CD4-positive, alpha-beta memory T cell (primary cell): ENCODE measurements around the gene PLA2G4A. TPM values are rescaled to one million over a fixed set of nuclear protein-coding genes. Genes with fewer than 3 reads are reported as not detected.

Source experiments
- CTCF ChIA-PET: fragments of 350-600 bp; sonication (Branson Sonifier 250); formaldehyde crosslinking; loops from one replicate; lab custom pipeline; 2021; ENCODE audit warnings: inconsistent platforms; ENCODE audit not compliant: partially characterized antibody; lab: Charles Lee
- POLR2A ChIA-PET: fragments of 350-600 bp; sonication (Branson Sonifier 250); formaldehyde crosslinking; loops from one replicate; lab custom pipeline; 2021; ENCODE audit not compliant: partially characterized antibody; lab: Charles Lee
- DNase-seq, 5 donors: peaks; one replicate each; pipeline versions ENCODE4 v3.0.0 to v3.0.0-alpha.2; 2020 to 2022; ENCODE audit warnings: mixed read lengths in 1 of 5
- H3K27ac ChIP-seq: one replicate; pipeline ENCODE4 v1.7.0; 2013; ENCODE audit warnings: low read depth, low read length
- H3K27me3 ChIP-seq: 2 replicates; pipeline ENCODE4 v1.7.0; 2013; ENCODE audit warnings: mild to moderate bottlenecking, low read length, moderate library complexity; ENCODE audit not compliant: insufficient read depth
- H3K36me3 ChIP-seq: 2 replicates; pipeline ENCODE4 v1.7.0; 2013; ENCODE audit warnings: mild to moderate bottlenecking, low read length, moderate library complexity; ENCODE audit not compliant: insufficient read depth
- H3K4me1 ChIP-seq: 2 replicates; pipeline ENCODE4 v1.7.0; 2013; ENCODE audit warnings: mild to moderate bottlenecking, low read length, moderate library complexity; ENCODE audit not compliant: insufficient read depth
- H3K4me3 ChIP-seq, 2 donors: one replicate each; pipeline ENCODE4 v1.7.0; 2013; ENCODE audit warnings: low read length in 2 of 2, mild to moderate bottlenecking in 1 of 2
- H3K9me3 ChIP-seq, 2 donors: one replicate each; pipeline ENCODE4 v1.7.0; 2013; ENCODE audit warnings: low read length in 2 of 2, control low read depth in 1 of 2; ENCODE audit not compliant: control insufficient read depth in 1 of 2
- H3K27ac Mint-ChIP-seq, 7 donors: one replicate each; pipeline ENCODE4 v1.8.0; 2020 to 2021; ENCODE audit warnings: mixed read lengths in 7 of 7, mild to moderate bottlenecking in 6 of 7, inconsistent platforms in 3 of 7, moderate library complexity in 3 of 7
- H3K27me3 Mint-ChIP-seq, 2 donors: one replicate each; pipeline ENCODE4 v1.8.0; 2020 to 2021; ENCODE audit warnings: mixed read lengths in 2 of 2
- H3K36me3 Mint-ChIP-seq, 2 donors: one replicate each; pipeline ENCODE4 v1.8.0; 2020 to 2021; ENCODE audit warnings: mixed read lengths in 2 of 2, inconsistent platforms in 1 of 2, mild to moderate bottlenecking in 1 of 2
- H3K4me1 Mint-ChIP-seq, 4 donors: one replicate each; pipeline ENCODE4 v1.8.0; 2020 to 2021; ENCODE audit warnings: mixed read lengths in 4 of 4, mild to moderate bottlenecking in 1 of 4
- H3K4me3 Mint-ChIP-seq, 8 donors: one replicate each; pipeline ENCODE4 v1.8.0; 2020 to 2021; ENCODE audit warnings: mixed read lengths in 8 of 8, mild to moderate bottlenecking in 7 of 8, moderate library complexity in 6 of 8, inconsistent platforms in 3 of 8
- H3K9me3 Mint-ChIP-seq, 8 donors: one replicate each; pipeline ENCODE4 v1.8.0; 2020 to 2021; ENCODE audit warnings: mixed read lengths in 8 of 8, mild to moderate bottlenecking in 5 of 8, inconsistent platforms in 3 of 8, moderate library complexity in 1 of 8
- intact Hi-C: fragments of 100-400 bp; cut with micrococcal nuclease; formaldehyde crosslinking; loops from one replicate; pipeline ENCODE4 v1.15.1; 2023
- polyA plus RNA-seq, 2 donors: library from polyadenylated mRNA; unstranded; fragments of 300-500 nt; fragmentation: Illumina TruSeq; gene quantifications; one replicate each; pipeline ENCODE4 v1.2.3, GENCODE V29; 2021
- total RNA-seq, 2 experiments: library from RNA; stranded (reverse); gene quantifications; one replicate each; pipeline ENCODE4 v1.2.3, GENCODE V29; 2021

Gene PLA2G4A
- total and polyA plus RNA-seq, 4 experiments from 2014 or later: 0.25 to 0.32 TPM; not detected in 2

DNA sequence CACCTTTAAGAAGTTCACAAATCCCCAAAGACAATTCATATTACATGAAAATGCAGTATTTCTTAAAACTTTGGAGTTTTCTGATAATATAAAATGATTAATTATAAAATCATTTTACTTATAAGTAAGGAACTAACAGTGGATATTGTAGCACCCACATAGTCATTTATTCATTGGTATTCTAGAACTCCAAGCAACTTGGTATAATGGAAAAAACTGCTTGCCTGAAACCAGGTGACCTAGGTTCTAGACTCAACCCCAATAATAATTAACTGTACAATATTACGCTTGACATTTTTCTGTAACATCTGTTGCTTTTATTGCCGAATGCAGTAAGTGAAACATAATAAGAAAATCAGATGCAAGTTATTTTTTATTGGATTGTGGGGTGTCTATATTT is 2.4 kb downstream of the PLA2G4A start:
- H3K27ac Mint-ChIP-seq: no peak overlapping the region
- intact Hi-C loops: no loop called here
- no peak overlapping the region for H3K4me3 Mint-ChIP-seq
- no peak for DNase-seq
- Histone ChIP-seq H3K4me3 (no peak overlapping the region), H3K9me3 (no peaks in the 10 kb centered on the region), H3K27me3 (no peaks in the 10 kb centered on the region), H3K27ac (no peak overlapping the region), H3K36me3 (no peaks in the 10 kb centered on the region), H3K4me1 (no peaks in the 10 kb centered on the region)
- peaks cover 0 to 3% (median 0%) of the 10 kb centered on the region in 8 donors for H3K9me3 Mint-ChIP-seq
- ChIA-PET POLR2A (no interaction called here), CTCF (no interaction called here)
- peaks cover 2% of the 10 kb centered on the region in 2 donors for H3K27me3 Mint-ChIP-seq
- H3K36me3 Mint-ChIP-seq: no peaks in the 10 kb centered on the region
- peaks cover 7 to 14% (median 9%) of the 10 kb centered on the region in 4 donors for H3K4me1 Mint-ChIP-seq

DNA sequence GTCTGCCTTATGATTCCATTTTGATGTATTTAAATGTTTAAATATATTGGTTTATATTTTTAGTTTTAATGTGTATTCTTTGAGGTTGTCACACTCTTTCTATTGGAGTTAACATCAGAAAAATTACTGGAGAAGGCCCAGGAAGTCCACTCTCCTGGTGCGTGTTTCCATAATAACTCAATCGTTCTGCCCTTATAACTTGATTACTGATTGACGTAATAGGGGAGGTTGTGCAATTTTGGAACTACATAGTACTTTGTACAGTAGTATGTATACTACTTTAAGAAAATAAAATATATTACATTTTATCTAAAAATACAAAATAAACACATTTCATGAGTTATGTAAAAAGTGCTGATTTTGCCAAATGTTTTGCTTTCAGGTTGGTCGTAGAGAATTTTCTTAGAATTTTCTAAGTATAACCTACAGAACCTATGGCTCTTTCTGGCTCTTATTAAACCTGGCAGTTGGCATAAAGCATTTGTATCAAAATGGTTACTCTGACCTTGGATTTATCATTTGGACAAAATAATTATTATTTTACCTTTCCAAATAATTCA is 5.7 kb downstream of the PLA2G4A start:
- CTCF ChIA-PET: no interaction called here
- peaks cover 2% of the 10 kb centered on the region in 2 donors for H3K27me3 Mint-ChIP-seq
- intact Hi-C loops: no loop called here

DNA sequence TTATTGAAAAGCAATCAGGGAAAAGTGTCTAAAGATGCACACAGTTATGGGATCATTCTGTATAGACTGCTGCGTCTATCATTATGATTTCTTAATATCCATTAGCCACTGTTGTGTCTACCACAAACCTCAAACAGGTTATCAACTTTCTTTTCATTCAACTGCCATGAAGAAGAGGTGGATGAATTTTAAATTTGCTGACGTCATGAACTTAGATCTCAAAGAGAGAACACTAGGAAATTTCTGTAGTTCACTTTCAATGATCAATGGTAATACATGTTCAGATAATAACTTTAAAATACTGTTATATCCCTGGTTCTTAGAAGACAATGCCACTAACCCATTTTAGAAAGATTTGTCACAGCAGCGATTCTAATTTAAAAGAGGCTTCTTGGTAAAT is 6.7 kb downstream of the PLA2G4A start:
- ChIA-PET CTCF (no interaction called here), POLR2A (no interaction called here)
- Histone ChIP-seq H3K4me3 (no peak overlapping the region), H3K27ac (no peak overlapping the region), H3K4me1 (no peaks in the 10 kb centered on the region), H3K36me3 (no peaks in the 10 kb centered on the region), H3K9me3 (no peaks in the 10 kb centered on the region), H3K27me3 (no peaks in the 10 kb centered on the region)
- intact Hi-C loops: no loop called here
- H3K36me3 Mint-ChIP-seq: no peaks in the 10 kb centered on the region
- H3K27ac Mint-ChIP-seq: no peak overlapping the region
- H3K4me3 Mint-ChIP-seq: no peak overlapping the region
- DNase-seq: no peak
- H3K9me3 Mint-ChIP-seq: peaks cover 0 to 4% (median under 1%) of the 10 kb centered on the region in 8 donors
- no peaks in the 10 kb centered on the region for H3K4me1 Mint-ChIP-seq
- peaks cover 0 to 2% of the 10 kb centered on the region in 2 donors for H3K27me3 Mint-ChIP-seq

More for the DNA sequence above, 5.7 kb downstream of the PLA2G4A start:
- Histone ChIP-seq H3K27me3 (no peaks in the 10 kb centered on the region), H3K4me1 (no peaks in the 10 kb centered on the region), H3K4me3 (no peak overlapping the region), H3K27ac (no peak overlapping the region), H3K9me3 (no peaks in the 10 kb centered on the region), H3K36me3 (no peaks in the 10 kb centered on the region)
- POLR2A ChIA-PET: no interaction called here
- H3K36me3 Mint-ChIP-seq: no peaks in the 10 kb centered on the region
- no peak for DNase-seq
- peaks cover 0 to 4% (median under 1%) of the 10 kb centered on the region in 8 donors for H3K9me3 Mint-ChIP-seq
- H3K4me3 Mint-ChIP-seq: no peak overlapping the region
- H3K4me1 Mint-ChIP-seq: peaks cover 0 to 3% (median 0%) of the 10 kb centered on the region in 4 donors
- H3K27ac Mint-ChIP-seq: no peak overlapping the region

DNA sequence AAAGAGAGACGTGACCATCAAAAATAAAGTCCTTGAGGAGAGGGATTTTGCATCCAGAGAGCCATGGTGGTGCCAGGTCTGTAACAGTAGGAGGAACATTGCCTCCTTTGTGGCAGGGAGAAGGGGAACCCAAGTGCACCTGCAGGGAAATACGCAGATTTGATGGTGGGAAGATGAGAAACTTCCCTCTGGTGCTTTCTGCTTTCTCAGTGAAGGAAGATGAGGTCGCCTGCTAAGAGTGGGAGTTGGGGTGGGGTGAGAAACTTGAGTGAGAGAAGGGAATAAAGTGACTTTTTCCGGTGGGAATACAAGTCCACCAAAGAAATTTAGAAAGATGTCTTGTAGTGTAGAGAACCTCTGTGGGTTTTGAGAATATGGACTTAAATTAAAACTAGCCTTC is 9.1 kb downstream of the PLA2G4A start:
- Histone ChIP-seq H3K4me3 (no peak overlapping the region), H3K36me3 (no peaks in the 10 kb centered on the region), H3K4me1 (no peaks in the 10 kb centered on the region), H3K27me3 (no peaks in the 10 kb centered on the region), H3K27ac (no peak overlapping the region), H3K9me3 (no peaks in the 10 kb centered on the region)
- CTCF ChIA-PET: no interaction called here
- Mint-ChIP-seq H3K4me1 (no peaks in the 10 kb centered on the region), H3K9me3 (peaks cover 0 to 4% (median under 1%) of the 10 kb centered on the region in 8 donors), H3K36me3 (no peaks in the 10 kb centered on the region), H3K4me3 (no peak overlapping the region), H3K27me3 (peaks cover 0 to 2% of the 10 kb centered on the region in 2 donors), H3K27ac (no peak overlapping the region)
- DNase-seq: no peak
- intact Hi-C loops: no loop called here
- POLR2A ChIA-PET: no interaction called here

DNA sequence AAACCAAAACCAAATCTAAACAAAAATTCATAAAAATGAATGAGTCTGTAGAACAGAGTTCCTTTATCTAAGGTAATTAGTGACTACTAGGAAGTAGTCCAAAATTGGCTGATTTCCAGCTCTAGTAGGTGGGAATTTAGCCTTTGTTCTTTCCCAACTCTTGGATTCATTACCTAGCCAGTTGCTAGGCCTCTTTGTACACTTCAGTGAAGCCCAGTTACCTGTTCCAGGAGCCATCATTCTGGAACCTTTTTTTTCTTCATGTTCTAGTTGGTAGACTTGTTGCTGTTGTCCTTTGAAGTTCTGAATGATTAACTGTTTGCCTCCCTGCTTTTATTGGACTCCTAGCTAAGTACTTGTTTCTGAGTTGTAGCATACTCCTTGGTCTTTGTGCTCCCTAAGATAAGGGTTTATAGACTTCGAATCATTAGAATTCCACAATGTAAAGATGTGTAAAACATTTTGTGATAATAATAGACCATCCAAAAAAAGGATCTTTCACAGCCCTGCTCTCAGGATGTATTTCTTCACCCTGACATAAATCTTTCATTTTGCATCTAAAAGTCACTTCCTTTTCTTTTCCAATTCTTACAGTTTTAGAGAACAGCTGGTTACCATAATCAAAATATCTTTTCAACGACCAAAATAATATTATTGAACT is 9.8 kb downstream of the PLA2G4A start:
- ChIA-PET POLR2A (no interaction called here), CTCF (no interaction called here)
- no peaks in the 10 kb centered on the region for H3K36me3 ChIP-seq
- no peaks in the 10 kb centered on the region for H3K4me1 Mint-ChIP-seq
- no peaks in the 10 kb centered on the region for H3K4me1 ChIP-seq
- no peak overlapping the region for H3K4me3 Mint-ChIP-seq
- peaks cover 0 to 2% of the 10 kb centered on the region in 2 donors for H3K27me3 Mint-ChIP-seq
- no peak overlapping the region for H3K27ac Mint-ChIP-seq
- H3K4me3 ChIP-seq: no peak overlapping the region
- no peak for DNase-seq
- no peaks in the 10 kb centered on the region for H3K27me3 ChIP-seq
- H3K36me3 Mint-ChIP-seq: no peaks in the 10 kb centered on the region
- intact Hi-C loops: no loop called here
- H3K9me3 ChIP-seq: no peaks in the 10 kb centered on the region
- H3K9me3 Mint-ChIP-seq: peaks cover 0 to 4% (median under 1%) of the 10 kb centered on the region in 8 donors
- no peak overlapping the region for H3K27ac ChIP-seq

DNA sequence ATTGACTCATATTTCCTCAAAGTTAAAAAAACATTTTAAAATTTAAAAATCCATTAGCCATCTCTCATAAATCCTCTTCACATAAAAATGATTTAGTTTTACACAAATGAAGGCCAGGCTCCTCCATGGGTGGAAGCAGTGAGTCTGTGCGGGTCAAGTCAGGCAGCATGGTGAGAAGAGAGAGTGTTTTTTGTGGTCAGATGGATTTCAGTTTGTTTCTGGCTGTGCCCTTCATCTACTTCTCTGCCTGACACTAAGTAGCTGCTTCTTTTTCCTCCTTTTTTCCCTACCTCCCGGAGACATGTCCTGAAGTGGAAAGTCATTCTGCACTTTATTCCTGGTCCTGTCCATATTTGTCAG is 10.3 kb downstream of the PLA2G4A start:
- Histone ChIP-seq H3K27ac (no peak overlapping the region), H3K27me3 (no peaks in the 10 kb centered on the region), H3K4me1 (no peaks in the 10 kb centered on the region), H3K4me3 (no peak overlapping the region), H3K36me3 (no peaks in the 10 kb centered on the region), H3K9me3 (no peaks in the 10 kb centered on the region)
- ChIA-PET POLR2A (no interaction called here), CTCF (no interaction called here)
- no peak for DNase-seq
- Mint-ChIP-seq H3K27ac (no peak overlapping the region), H3K36me3 (no peaks in the 10 kb centered on the region), H3K4me1 (no peaks in the 10 kb centered on the region), H3K9me3 (peaks cover 0 to 4% (median under 1%) of the 10 kb centered on the region in 8 donors), H3K4me3 (no peak overlapping the region), H3K27me3 (peaks cover 0 to 2% of the 10 kb centered on the region in 2 donors)
- intact Hi-C loops: no loop called here

DNA sequence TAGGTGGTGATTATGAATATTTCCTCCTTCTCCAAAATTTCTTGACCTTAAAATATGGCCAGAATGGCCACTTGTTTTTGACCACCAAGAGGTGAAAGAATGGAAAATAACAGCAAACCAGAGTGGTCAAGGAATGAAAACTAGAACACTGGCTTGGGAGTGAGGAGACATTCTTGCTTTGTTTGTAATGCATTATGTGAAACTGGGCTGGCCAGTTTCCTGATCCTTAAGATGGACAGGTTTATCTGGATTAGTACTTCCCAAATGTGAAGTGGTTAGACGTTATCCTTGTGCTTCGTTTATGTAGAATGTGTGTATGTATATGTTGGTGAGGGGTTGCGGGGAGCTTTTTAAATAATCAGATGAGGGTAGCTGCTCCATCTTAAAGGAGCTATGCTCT is 12.8 kb downstream of the PLA2G4A start:
- Mint-ChIP-seq H3K27ac (no peak overlapping the region), H3K4me1 (no peaks in the 10 kb centered on the region), H3K36me3 (no peaks in the 10 kb centered on the region), H3K27me3 (peaks cover 0 to 2% of the 10 kb centered on the region in 2 donors), H3K4me3 (no peak overlapping the region), H3K9me3 (peaks cover 0 to 4% (median 0%) of the 10 kb centered on the region in 8 donors)
- POLR2A ChIA-PET: no interaction called here
- no peaks in the 10 kb centered on the region for H3K9me3 ChIP-seq
- H3K4me3 ChIP-seq: no peak overlapping the region
- intact Hi-C loops: no loop called here
- CTCF ChIA-PET: no interaction called here
- no peaks in the 10 kb centered on the region for H3K27me3 ChIP-seq
- H3K27ac ChIP-seq: no peak overlapping the region
- H3K4me1 ChIP-seq: no peaks in the 10 kb centered on the region
- H3K36me3 ChIP-seq: no peaks in the 10 kb centered on the region
- DNase-seq: no peak
